ENCODE data around the gene GPR85.

The GPR85 gene

GRCh38 chr7:113099284-113099919 is 12.8 kb upstream of the GPR85 start:
- Histone ChIP-seq H4K20me1 (ENCODE audit: insufficient read depth) (no peaks in the 10 kb centered on the region), H3K4me2 (no peak overlapping the region), H3K4me3 (IDR thresholded peaks at IDR 0.05; ENCODE audit: insufficient read depth, low read depth, low read length) (no peak overlapping the region), H3K4me1 (ENCODE audit: low read depth, poor library complexity, severe bottlenecking) (no peaks in the 10 kb centered on the region), H3K27me3 (ENCODE audit: insufficient read depth, low read depth) (no peaks in the 10 kb centered on the region), H3K9ac (no peak overlapping the region), H3K79me2 (ENCODE audit: insufficient read depth, low read depth) (no peaks in the 10 kb centered on the region), H2AFZ (ENCODE audit: low read depth) (no peak overlapping the region), H3K36me3 (ENCODE audit: insufficient read depth) (no peaks in the 10 kb centered on the region), H3K27ac (no peak overlapping the region)
- no peak for TF ChIP-seq CTCF (conservative IDR thresholded peaks at IDR 0.05; ENCODE audit: low read depth, low read length)

GRCh38 chr7:113094517-113095249 is 8.1 kb upstream of the GPR85 start:
- H4K20me1 ChIP-seq (ENCODE audit: insufficient read depth) = no peaks in the 10 kb centered on the region

GRCh38 chr7:113093561-113093960 is 6.9 kb upstream of the GPR85 start:
- Histone ChIP-seq H3K36me3 (ENCODE audit: insufficient read depth) (no peaks in the 10 kb centered on the region), H2AFZ (ENCODE audit: low read depth) (no peak overlapping the region), H3K27ac (no peak overlapping the region), H3K79me2 (ENCODE audit: insufficient read depth, low read depth) (no peaks in the 10 kb centered on the region), H3K4me1 (ENCODE audit: low read depth, poor library complexity, severe bottlenecking) (no peaks in the 10 kb centered on the region), H3K4me2 (no peak overlapping the region), H3K27me3 (ENCODE audit: insufficient read depth, low read depth) (no peaks in the 10 kb centered on the region), H3K9ac (no peak overlapping the region), H3K4me3 (IDR thresholded peaks at IDR 0.05; ENCODE audit: insufficient read depth, low read depth, low read length) (no peak overlapping the region), H4K20me1 (ENCODE audit: insufficient read depth) (no peaks in the 10 kb centered on the region)
- TF ChIP-seq CTCF (conservative IDR thresholded peaks at IDR 0.05; ENCODE audit: low read depth, low read length) = no peak

More at GRCh38 chr7:113094517-113095249, 8.1 kb upstream of the GPR85 start:
- no peak overlapping the region for H3K4me2 ChIP-seq
- H2AFZ ChIP-seq (ENCODE audit: low read depth) = no peak overlapping the region
- no peak overlapping the region for H3K27ac ChIP-seq
- H3K4me3 ChIP-seq (IDR thresholded peaks at IDR 0.05; ENCODE audit: insufficient read depth, low read depth, low read length) = no peak overlapping the region
- H3K79me2 ChIP-seq (ENCODE audit: insufficient read depth, low read depth) = no peaks in the 10 kb centered on the region
- no peaks in the 10 kb centered on the region for H3K27me3 ChIP-seq (ENCODE audit: insufficient read depth, low read depth)
- no peaks in the 10 kb centered on the region for H3K36me3 ChIP-seq (ENCODE audit: insufficient read depth)
- H3K4me1 ChIP-seq (ENCODE audit: low read depth, poor library complexity, severe bottlenecking) = no peaks in the 10 kb centered on the region
- TF ChIP-seq CTCF (conservative IDR thresholded peaks at IDR 0.05; ENCODE audit: low read depth, low read length) = no peak
- no peak overlapping the region for H3K9ac ChIP-seq

- TF ChIP-seq CTCF (conservative IDR thresholded peaks at IDR 0.05; ENCODE audit: low read depth, low read length) = no peak
Observed at GRCh38 chr7:113092762-113093161, 6.1 kb upstream of the GPR85 start.

More at GRCh38 chr7:113092762-113093161, 6.1 kb upstream of the GPR85 start:
- no peaks in the 10 kb centered on the region for H3K4me1 ChIP-seq (ENCODE audit: low read depth, poor library complexity, severe bottlenecking)
- H3K4me2 ChIP-seq = no peak overlapping the region
- H2AFZ ChIP-seq (ENCODE audit: low read depth) = no peak overlapping the region
- H3K27me3 ChIP-seq (ENCODE audit: insufficient read depth, low read depth) = no peaks in the 10 kb centered on the region
- no peaks in the 10 kb centered on the region for H4K20me1 ChIP-seq (ENCODE audit: insufficient read depth)
- no peak overlapping the region for H3K27ac ChIP-seq
- H3K9ac ChIP-seq = no peak overlapping the region
- no peaks in the 10 kb centered on the region for H3K79me2 ChIP-seq (ENCODE audit: insufficient read depth, low read depth)
- H3K36me3 ChIP-seq (ENCODE audit: insufficient read depth) = no peaks in the 10 kb centered on the region
- H3K4me3 ChIP-seq (IDR thresholded peaks at IDR 0.05; ENCODE audit: insufficient read depth, low read depth, low read length) = no peak overlapping the region
